Measurements from ENCODE around the gene KCNJ1.

The KCNJ1 gene

GRCh38 chr11:128831174-128832120 is 35.6 kb downstream of the KCNJ1 start:
- peak overlapping the region; percentile 84 for H3K27ac ChIP-seq
- H3K79me2 ChIP-seq (ENCODE audit: insufficient read depth, low read depth), result no peaks in the 10 kb centered on the region
- peak overlapping the region; percentile 49; the same call in 1 of the 2 replicates for H2AFZ ChIP-seq (ENCODE audit: low read depth)
- peak overlapping the region; percentile 56; the same call in 1 of the 2 replicates for H3K9ac ChIP-seq
- no peaks in the 10 kb centered on the region for H3K27me3 ChIP-seq (ENCODE audit: insufficient read depth, low read depth)
- H3K4me1 ChIP-seq (ENCODE audit: low read depth, poor library complexity, severe bottlenecking), result peaks cover 33% of the 10 kb centered on the region
- H3K4me3 ChIP-seq (IDR thresholded peaks at IDR 0.05; ENCODE audit: insufficient read depth, low read depth, low read length), result no peak overlapping the region
- H3K4me2 ChIP-seq, result peak overlapping the region; percentile 99
- peak; percentile 88 for TF ChIP-seq CTCF (conservative IDR thresholded peaks at IDR 0.05; ENCODE audit: low read depth, low read length)
- H3K36me3 ChIP-seq (ENCODE audit: insufficient read depth), result no peaks in the 10 kb centered on the region
- H4K20me1 ChIP-seq (ENCODE audit: insufficient read depth), result no peaks in the 10 kb centered on the region

- no peaks in the 10 kb centered on the region for H3K36me3 ChIP-seq (ENCODE audit: insufficient read depth)
- H3K79me2 ChIP-seq (ENCODE audit: insufficient read depth, low read depth), result no peaks in the 10 kb centered on the region
- no peaks in the 10 kb centered on the region for H3K27me3 ChIP-seq (ENCODE audit: insufficient read depth, low read depth)
- H3K9ac ChIP-seq, result peak overlapping the region; percentile 56
- TF ChIP-seq CTCF (conservative IDR thresholded peaks at IDR 0.05; ENCODE audit: low read depth, low read length), result no peak
- peaks cover 33% of the 10 kb centered on the region for H3K4me1 ChIP-seq (ENCODE audit: low read depth, poor library complexity, severe bottlenecking)
- H2AFZ ChIP-seq (ENCODE audit: low read depth), result peak overlapping the region; percentile 49; the same call in 1 of the 2 replicates
- H3K27ac ChIP-seq, result peak overlapping the region; percentile 84
- peak overlapping the region; percentile 99 for H3K4me2 ChIP-seq
- no peak overlapping the region for H3K4me3 ChIP-seq (IDR thresholded peaks at IDR 0.05; ENCODE audit: insufficient read depth, low read depth, low read length)
- no peaks in the 10 kb centered on the region for H4K20me1 ChIP-seq (ENCODE audit: insufficient read depth)
These were observed 36.6 kb downstream of the KCNJ1 start for GRCh38 chr11:128830290-128831173.

GRCh38 chr11:128828350-128828749 is 38.7 kb downstream of the KCNJ1 start:
- Histone ChIP-seq H3K9ac (no peak overlapping the region), H3K79me2 (ENCODE audit: insufficient read depth, low read depth) (no peaks in the 10 kb centered on the region), H3K36me3 (ENCODE audit: insufficient read depth) (no peaks in the 10 kb centered on the region), H3K27ac (no peak overlapping the region), H3K4me3 (IDR thresholded peaks at IDR 0.05; ENCODE audit: insufficient read depth, low read depth, low read length) (no peak overlapping the region), H4K20me1 (ENCODE audit: insufficient read depth) (no peaks in the 10 kb centered on the region), H3K4me1 (ENCODE audit: low read depth, poor library complexity, severe bottlenecking) (peaks cover 33% of the 10 kb centered on the region), H3K4me2 (no peak overlapping the region), H2AFZ (ENCODE audit: low read depth) (no peak overlapping the region), H3K27me3 (ENCODE audit: insufficient read depth, low read depth) (no peaks in the 10 kb centered on the region)
- TF ChIP-seq CTCF (conservative IDR thresholded peaks at IDR 0.05; ENCODE audit: low read depth, low read length), result no peak

- no peak overlapping the region for H2AFZ ChIP-seq (ENCODE audit: low read depth)
- H3K9ac ChIP-seq, result no peak overlapping the region
- H3K36me3 ChIP-seq (ENCODE audit: insufficient read depth), result no peaks in the 10 kb centered on the region
- no peak overlapping the region for H3K27ac ChIP-seq
- peaks cover 29% of the 10 kb centered on the region for H3K4me1 ChIP-seq (ENCODE audit: low read depth, poor library complexity, severe bottlenecking)
- no peaks in the 10 kb centered on the region for H3K79me2 ChIP-seq (ENCODE audit: insufficient read depth, low read depth)
- no peaks in the 10 kb centered on the region for H3K27me3 ChIP-seq (ENCODE audit: insufficient read depth, low read depth)
- no peak overlapping the region for H3K4me3 ChIP-seq (IDR thresholded peaks at IDR 0.05; ENCODE audit: insufficient read depth, low read depth, low read length)
- no peak for TF ChIP-seq CTCF (conservative IDR thresholded peaks at IDR 0.05; ENCODE audit: low read depth, low read length)
- no peak overlapping the region for H3K4me2 ChIP-seq
- no peaks in the 10 kb centered on the region for H4K20me1 ChIP-seq (ENCODE audit: insufficient read depth)
These were observed 39.8 kb downstream of the KCNJ1 start for GRCh38 chr11:128827191-128827893.
